IPS-20b (cell line): ENCODE measurements around the gene HYOU1.
"Not testable (repeated sequence)": the region's sequence is repeated elsewhere in the genome, so short reads cannot be mapped to it uniquely, and the experiment has no call there.

Source experiments
- H3K27ac ChIP-seq: one replicate; pipeline ENCODE4 v1.5.1; 2013; ENCODE audit warnings: low read length
- H3K27me3 ChIP-seq: 2 replicates; pipeline ENCODE4 v1.6.1; 2013; ENCODE audit warnings: mild to moderate bottlenecking, low read length, inconsistent platforms; ENCODE audit not compliant: insufficient read depth
- H3K36me3 ChIP-seq: 2 replicates; pipeline ENCODE4 v1.6.1; 2013; ENCODE audit warnings: low read depth, mild to moderate bottlenecking, inconsistent platforms, low read length, moderate library complexity; ENCODE audit not compliant: insufficient read depth
- H3K4me1 ChIP-seq: 2 replicates; pipeline ENCODE4 v1.6.1; 2013; ENCODE audit warnings: mild to moderate bottlenecking, control low read depth, inconsistent platforms, low read length, moderate library complexity; ENCODE audit not compliant: insufficient read depth
- H3K4me3 ChIP-seq: 2 replicates; pipeline ENCODE4 v1.5.1; 2013; ENCODE audit warnings: mild to moderate bottlenecking, low read length, inconsistent platforms
- H3K9ac ChIP-seq: 2 replicates; pipeline ENCODE4 v1.6.1; 2013; ENCODE audit warnings: low read depth, mild to moderate bottlenecking, inconsistent platforms, low read length, moderate library complexity
- H3K9me3 ChIP-seq: 2 replicates; pipeline ENCODE4 v1.6.1; 2013; ENCODE audit warnings: mild to moderate bottlenecking, low read depth, low read length, inconsistent platforms; ENCODE audit not compliant: insufficient read depth

HYOU1 gene

GRCh38 chr11:119033421-119033820 lies 23.6 kb downstream of the HYOU1 start:
- H3K9me3 ChIP-seq, H3K27me3 ChIP-seq, H3K4me3 ChIP-seq, H3K36me3 ChIP-seq, H3K27ac ChIP-seq, H3K9ac ChIP-seq: not testable (repeated sequence)
- peaks cover 10% of the 10 kb centered on the region for H3K4me1 ChIP-seq

GRCh38 chr11:119031912-119032280 lies 25.1 kb downstream of the HYOU1 start:
- H3K9me3 ChIP-seq: no peaks in the 10 kb centered on the region
- H3K36me3 ChIP-seq: peaks cover 22% of the 10 kb centered on the region
- peaks cover 10% of the 10 kb centered on the region for H3K4me1 ChIP-seq
- no peak overlapping the region for H3K27ac ChIP-seq
- H3K9ac ChIP-seq: no peak overlapping the region
- H3K27me3 ChIP-seq: no peaks in the 10 kb centered on the region
- no peak overlapping the region for H3K4me3 ChIP-seq

DNA sequence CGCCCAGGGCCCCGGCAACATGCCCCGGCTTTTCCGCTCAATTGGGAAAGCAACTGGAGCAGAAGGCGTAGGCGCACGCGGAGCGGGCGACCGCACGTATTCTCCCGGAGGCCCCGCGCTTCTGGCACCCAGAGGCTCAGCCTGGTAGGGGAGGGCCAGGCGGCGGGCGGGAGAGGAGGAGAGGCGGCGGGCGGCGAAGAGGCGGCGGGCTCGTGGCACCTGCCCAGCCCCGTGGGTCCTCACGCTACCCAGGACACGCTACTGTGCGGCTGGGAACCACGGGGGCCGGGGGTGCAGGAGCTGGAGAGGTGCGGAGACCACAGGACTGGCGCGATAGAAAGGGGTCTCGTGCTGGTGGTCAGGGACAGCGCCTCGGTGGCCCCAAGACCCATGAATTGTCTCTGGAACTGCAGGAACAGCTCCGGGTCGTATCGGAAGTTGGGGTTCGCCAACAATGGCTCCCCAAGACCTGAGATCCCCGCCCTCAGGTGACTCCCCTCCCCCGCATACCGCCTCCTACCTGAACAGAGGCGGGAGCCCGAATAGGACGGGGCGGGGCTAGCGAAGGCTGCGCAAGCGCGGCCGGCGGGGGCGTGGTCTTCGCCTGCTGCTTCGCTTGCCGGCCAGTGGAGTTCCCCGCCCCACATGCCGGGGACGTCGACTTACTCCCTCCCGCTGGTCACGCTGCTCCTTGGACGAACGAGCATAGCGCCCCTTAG lies 26.5 kb downstream of the HYOU1 start, which contains the start of gene SLC37A4:
Gene SLC37A4 (minus strand): TSS at position 549 of the 719 bp plus-strand sequence.
- peak within 1 kb of the TSS; percentile 97 for H3K4me3 ChIP-seq
- H3K4me1 ChIP-seq: peaks cover 10% of the 10 kb centered on the region
- H3K27me3 ChIP-seq: no peaks in the 10 kb centered on the region
- H3K9me3 ChIP-seq: no peaks in the 10 kb centered on the region
- H3K36me3 ChIP-seq: peaks cover 35% of the 10 kb centered on the region
- H3K9ac ChIP-seq: peak within 1 kb of the TSS; percentile 98
- H3K27ac ChIP-seq: peak within 1 kb of the TSS; percentile 72

GRCh38 chr11:119030029-119030328 lies 27.0 kb downstream of the HYOU1 start:
- Histone ChIP-seq H3K27ac (peak overlapping the region; percentile 72), H3K9me3 (no peaks in the 10 kb centered on the region), H3K36me3 (peaks cover 40% of the 10 kb centered on the region), H3K4me3 (peak overlapping the region; percentile 97), H3K4me1 (peaks cover 10% of the 10 kb centered on the region), H3K27me3 (no peaks in the 10 kb centered on the region), H3K9ac (peak overlapping the region; percentile 98)

- Histone ChIP-seq H3K9me3 (no peaks in the 10 kb centered on the region), H3K27ac (no peak overlapping the region), H3K9ac (peak overlapping the region; percentile 98), H3K4me3 (peak overlapping the region; percentile 97), H3K4me1 (peaks cover 10% of the 10 kb centered on the region), H3K27me3 (no peaks in the 10 kb centered on the region), H3K36me3 (peaks cover 45% of the 10 kb centered on the region)
Measured at GRCh38 chr11:119029340-119030028, 27.5 kb downstream of the HYOU1 start.

GRCh38 chr11:119029069-119029339 lies 28.0 kb downstream of the HYOU1 start:
- H3K27ac ChIP-seq: no peak overlapping the region
- H3K9ac ChIP-seq: peak overlapping the region; percentile 98; the same call in 1 of the 2 replicates
- H3K9me3 ChIP-seq: no peaks in the 10 kb centered on the region
- no peaks in the 10 kb centered on the region for H3K27me3 ChIP-seq
- H3K4me1 ChIP-seq: peaks cover 10% of the 10 kb centered on the region
- peak overlapping the region; percentile 97 for H3K4me3 ChIP-seq
- H3K36me3 ChIP-seq: peaks cover 50% of the 10 kb centered on the region

DNA sequence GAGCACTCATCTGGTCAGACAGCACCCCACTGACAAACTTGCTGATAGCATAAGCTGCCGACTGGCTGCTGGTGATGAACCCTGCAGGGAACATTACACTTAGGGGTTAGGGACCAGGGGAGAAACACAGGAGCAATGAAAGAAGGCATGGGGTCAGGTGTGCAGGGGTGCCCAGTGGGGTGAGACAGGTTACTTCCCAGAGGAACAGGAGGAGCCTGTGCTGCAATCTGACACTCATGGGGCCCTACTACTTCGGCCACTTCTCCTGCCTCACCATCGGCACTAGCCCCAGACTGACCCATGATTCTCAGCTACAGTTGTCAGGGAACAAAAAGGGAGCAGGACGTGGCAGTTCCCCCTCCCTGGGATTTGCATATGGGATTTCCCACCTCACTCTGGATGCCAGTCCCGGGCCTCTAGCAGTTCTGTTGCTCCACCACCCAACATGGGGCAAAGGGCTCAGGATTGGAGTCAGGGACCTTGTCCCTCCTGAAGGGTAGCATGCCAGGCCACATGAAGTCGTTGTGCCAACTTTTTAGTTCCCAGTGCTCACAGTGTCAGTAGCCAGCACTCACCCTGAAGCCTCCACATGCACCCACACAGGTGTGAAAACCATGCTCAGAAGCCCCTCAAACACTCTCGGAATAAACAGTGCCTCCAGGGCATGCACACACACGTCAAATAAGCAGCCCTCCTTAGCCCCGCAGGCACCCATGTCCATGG lies 28.5 kb downstream of the HYOU1 start:
- Histone ChIP-seq H3K27me3 (no peaks in the 10 kb centered on the region), H3K9me3 (no peaks in the 10 kb centered on the region), H3K36me3 (peaks cover 55% of the 10 kb centered on the region), H3K4me3 (peak overlapping the region; percentile 97), H3K27ac (no peak overlapping the region), H3K9ac (peak overlapping the region; percentile 98; the same call in 1 of the 2 replicates), H3K4me1 (peaks cover 10% of the 10 kb centered on the region)

DNA sequence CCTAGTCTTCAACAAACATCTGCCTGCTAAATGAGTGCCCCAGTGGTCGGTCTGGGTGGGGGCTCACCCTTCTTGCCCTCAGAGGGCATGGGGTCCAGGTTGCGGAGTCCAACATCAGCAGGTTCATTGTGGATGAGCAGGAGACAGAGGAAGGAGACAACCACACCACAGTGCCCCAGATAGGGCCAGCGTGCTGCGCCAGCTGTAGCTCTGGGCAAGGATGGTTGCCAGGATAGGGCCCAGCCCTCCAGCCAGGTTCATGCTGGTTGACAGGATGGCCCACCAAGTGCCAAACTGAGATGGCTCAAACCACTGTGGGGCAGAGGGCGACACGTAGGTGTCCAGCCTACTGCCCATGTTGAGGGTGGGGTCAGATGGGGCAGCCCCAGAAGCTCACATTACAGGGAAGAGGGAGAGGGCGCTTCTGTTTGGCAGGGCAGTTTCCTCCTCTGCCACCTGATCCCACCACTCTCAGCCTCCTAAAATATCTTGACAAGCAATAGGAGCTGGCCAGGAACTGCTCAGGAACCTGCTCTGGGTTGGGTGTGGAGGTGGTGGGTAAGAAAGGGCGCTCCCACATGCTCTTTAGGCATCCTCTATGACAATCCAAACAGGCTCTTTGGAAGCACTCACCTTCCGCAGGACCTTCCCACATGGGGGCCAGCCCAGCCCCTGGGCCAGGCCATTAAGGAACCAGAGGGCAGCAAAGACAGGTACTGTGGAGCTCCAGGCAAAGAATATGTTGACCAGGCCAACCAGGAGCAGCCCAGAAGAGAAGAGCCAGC lies 29.3 kb downstream of the HYOU1 start:
- no peaks in the 10 kb centered on the region for H3K9me3 ChIP-seq
- H3K9ac ChIP-seq: peak overlapping the region; percentile 98; the same call in 1 of the 2 replicates
- peaks cover 10% of the 10 kb centered on the region for H3K4me1 ChIP-seq
- H3K27me3 ChIP-seq: no peaks in the 10 kb centered on the region
- H3K4me3 ChIP-seq: no peak overlapping the region
- no peak overlapping the region for H3K27ac ChIP-seq
- H3K36me3 ChIP-seq: peaks cover 62% of the 10 kb centered on the region

DNA sequence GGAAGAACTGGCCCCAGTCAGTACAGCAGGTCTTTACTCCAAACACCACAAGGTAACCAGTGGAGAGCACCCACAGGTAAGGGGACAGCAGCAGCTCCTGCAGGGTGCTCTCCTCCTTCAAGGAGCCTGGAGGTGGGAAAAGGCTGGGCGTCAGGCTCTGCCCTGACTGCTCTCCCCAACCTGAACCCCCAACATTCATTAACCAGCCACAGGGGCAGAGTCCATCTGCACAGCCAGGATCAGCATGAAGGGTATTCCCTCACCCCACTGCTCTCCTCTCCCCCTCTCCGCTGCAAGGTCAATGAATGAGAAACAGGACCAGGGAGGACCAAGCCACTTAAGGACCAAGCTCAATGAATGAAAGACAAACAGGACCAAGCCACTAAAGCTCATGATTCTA lies 30.0 kb downstream of the HYOU1 start:
- no peaks in the 10 kb centered on the region for H3K27me3 ChIP-seq
- no peak overlapping the region for H3K27ac ChIP-seq
- H3K4me1 ChIP-seq: peaks cover 10% of the 10 kb centered on the region
- no peaks in the 10 kb centered on the region for H3K9me3 ChIP-seq
- H3K36me3 ChIP-seq: peaks cover 70% of the 10 kb centered on the region
- no peak overlapping the region for H3K4me3 ChIP-seq
- H3K9ac ChIP-seq: no peak overlapping the region

DNA sequence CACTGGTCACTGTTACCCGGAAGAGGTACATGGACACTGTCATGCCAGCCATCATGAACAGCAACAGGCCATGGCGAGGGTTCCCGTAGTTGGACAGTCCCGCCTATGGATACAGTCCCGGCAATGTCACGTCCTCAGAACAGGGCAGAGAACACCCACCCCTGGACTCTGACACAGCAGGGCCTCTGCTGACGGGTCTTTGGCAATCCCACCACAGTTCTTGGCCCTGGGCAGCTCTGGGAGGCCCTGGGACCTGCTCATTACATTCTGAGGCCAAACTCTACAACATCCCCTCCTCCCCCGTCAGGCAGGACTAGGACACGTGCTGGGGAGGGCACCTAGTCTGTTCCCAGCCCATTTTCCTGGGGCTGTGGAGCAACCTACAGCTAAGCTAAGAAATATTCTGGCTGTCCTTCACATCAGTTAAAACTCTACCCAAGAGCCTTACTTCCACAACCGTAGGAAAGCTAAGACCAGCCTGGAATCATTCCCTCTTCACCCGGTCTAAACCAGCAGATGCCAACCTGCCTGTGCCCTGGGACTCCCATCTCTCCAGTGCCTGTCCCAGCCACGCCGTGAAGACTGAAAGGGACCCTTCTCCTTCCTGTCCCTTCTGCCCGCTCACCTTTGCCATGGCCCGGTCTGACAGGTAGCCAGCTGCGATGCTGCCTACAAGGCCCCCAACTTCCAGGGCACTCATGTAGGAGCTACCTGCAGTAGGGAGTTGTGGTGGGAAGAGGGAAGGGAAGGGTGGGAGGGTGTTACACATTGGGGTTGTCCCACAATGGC lies 30.8 kb downstream of the HYOU1 start:
- no peaks in the 10 kb centered on the region for H3K9me3 ChIP-seq
- H3K4me1 ChIP-seq: peaks cover 10% of the 10 kb centered on the region
- H3K4me3 ChIP-seq: no peak overlapping the region
- H3K9ac ChIP-seq: no peak overlapping the region
- peaks cover 77% of the 10 kb centered on the region for H3K36me3 ChIP-seq
- H3K27ac ChIP-seq: no peak overlapping the region
- H3K27me3 ChIP-seq: no peaks in the 10 kb centered on the region

DNA sequence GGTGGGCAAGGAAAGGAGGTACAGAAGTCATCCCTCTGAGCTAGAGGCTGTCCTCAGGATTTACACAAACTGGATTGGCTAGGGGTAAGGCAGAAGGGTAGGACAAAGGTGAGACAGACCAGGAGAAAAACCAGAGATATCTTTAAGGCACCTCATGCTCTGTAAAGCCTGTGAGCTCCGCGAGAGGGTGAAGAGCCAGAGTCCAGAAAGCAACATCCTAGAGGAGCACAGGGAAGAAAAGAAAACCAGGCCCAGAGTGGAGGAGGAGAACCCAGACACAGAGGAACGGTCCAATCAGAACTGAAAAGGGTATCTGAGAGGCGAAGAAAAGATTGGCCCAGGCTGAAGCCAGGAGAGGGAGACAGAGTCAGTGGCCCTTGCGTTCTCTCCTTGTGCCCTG lies 31.5 kb downstream of the HYOU1 start:
- H3K4me3 ChIP-seq: no peak overlapping the region
- no peaks in the 10 kb centered on the region for H3K27me3 ChIP-seq
- no peak overlapping the region for H3K9ac ChIP-seq
- peaks cover 10% of the 10 kb centered on the region for H3K4me1 ChIP-seq
- no peaks in the 10 kb centered on the region for H3K9me3 ChIP-seq
- peaks cover 81% of the 10 kb centered on the region for H3K36me3 ChIP-seq
- no peak overlapping the region for H3K27ac ChIP-seq
